ENCODE measurements around the gene SMCO4.

The SMCO4 gene

DNA sequence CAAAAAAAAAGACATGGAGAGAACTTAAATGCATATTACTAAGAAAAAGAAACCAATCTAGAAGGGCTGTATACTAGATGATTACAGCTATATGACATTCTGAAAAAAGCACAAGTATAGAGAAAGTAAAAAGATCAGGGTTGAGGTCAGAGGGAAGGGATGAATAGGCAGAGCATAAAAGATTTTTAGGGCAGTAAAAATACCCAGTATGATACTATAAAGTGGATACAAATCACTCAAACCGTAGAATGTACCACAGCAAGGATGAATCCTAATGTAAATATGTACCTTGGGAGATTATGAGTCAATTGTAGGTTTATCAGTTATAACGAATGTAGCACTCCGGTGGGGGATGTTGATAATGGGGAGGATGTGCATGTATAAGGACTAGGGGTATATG lies 29.4 kb upstream of the SMCO4 start:
- no peak overlapping the region for H4K8ac ChIP-seq (ENCODE audit: low read depth, low read length)
- H3K79me1 ChIP-seq (ENCODE audit: low read length): no peaks in the 10 kb centered on the region
- no peak overlapping the region for H3K9ac ChIP-seq (ENCODE audit: low read length)
- no peak overlapping the region for H2BK12ac ChIP-seq (ENCODE audit: low read length)
- no peaks in the 10 kb centered on the region for H3K36me3 ChIP-seq (ENCODE audit: control insufficient read depth in 1 of 2, insufficient read depth in 2 of 2, low read length in 2 of 2)
- no peak overlapping the region for H3K4ac ChIP-seq (ENCODE audit: low read depth, low read length)
- H3K18ac ChIP-seq (ENCODE audit: low read length): no peak overlapping the region
- no peak overlapping the region for H4K12ac ChIP-seq (ENCODE audit: low read depth, low read length)
- H2AK5ac ChIP-seq (ENCODE audit: low read length): no peak overlapping the region
- no peak overlapping the region for H2BK5ac ChIP-seq (ENCODE audit: low read depth, low read length, poor library complexity)
- no peak overlapping the region for H3K4me2 ChIP-seq (ENCODE audit: low read length)
- no peak overlapping the region for H3K4me3 ChIP-seq (ENCODE audit: low read depth, low read length)
- no peak overlapping the region for H3K14ac ChIP-seq (ENCODE audit: low read length)
- H3K9me3 ChIP-seq (ENCODE audit: insufficient read depth, low read depth, low read length): no peaks in the 10 kb centered on the region
- DNase-seq: no peak
- no CpG with 5 or more reads among the region's 3 CpGs for WGBS (ENCODE audit: extremely low coverage, insufficient coverage, insufficient read length)
- H2BK120ac ChIP-seq (ENCODE audit: insufficient read depth, low read length, poor library complexity): no peak overlapping the region
- H3K27ac ChIP-seq (ENCODE audit: low read depth, low read length): no peak overlapping the region
- no peak overlapping the region for H2AFZ ChIP-seq (ENCODE audit: insufficient read depth, low read length, poor library complexity)
- no peaks in the 10 kb centered on the region for H3K79me2 ChIP-seq (ENCODE audit: control insufficient read depth, insufficient read depth, low read length, poor library complexity)
- H3K4me1 ChIP-seq (ENCODE audit: control insufficient read depth in 1 of 2, insufficient read depth in 2 of 2, low read length in 2 of 2): peaks cover 0 to 2% of the 10 kb centered on the region in 2 experiments
- no peaks in the 10 kb centered on the region for H3K27me3 ChIP-seq (ENCODE audit: insufficient read depth, low read length)
- H3K23ac ChIP-seq (ENCODE audit: low read length): no peak overlapping the region
- H4K91ac ChIP-seq (ENCODE audit: low read depth, low read length): no peak overlapping the region

DNA sequence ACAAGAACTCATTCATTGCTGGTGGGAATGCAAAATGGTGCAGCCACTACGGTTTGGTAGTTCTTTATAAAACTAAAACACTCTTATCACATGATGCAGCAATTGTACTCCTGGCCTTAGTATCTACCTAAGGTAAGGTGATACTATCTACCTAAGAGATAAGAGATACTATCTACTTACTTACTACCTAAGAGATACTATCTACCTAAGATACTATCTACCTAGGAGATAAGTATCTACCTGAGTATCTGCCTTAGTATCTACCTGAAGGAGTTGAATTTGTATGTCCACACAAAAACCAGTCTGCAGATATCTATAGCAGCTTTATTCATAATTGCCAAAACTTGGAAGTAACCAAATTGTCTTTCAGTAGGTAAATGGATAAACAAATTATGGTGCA lies 29.0 kb upstream of the SMCO4 start:
- H3K36me3 ChIP-seq (ENCODE audit: control insufficient read depth in 1 of 2, insufficient read depth in 2 of 2, low read length in 2 of 2): no peaks in the 10 kb centered on the region
- no peaks in the 10 kb centered on the region for H3K9me3 ChIP-seq (ENCODE audit: insufficient read depth, low read depth, low read length)
- H3K14ac ChIP-seq (ENCODE audit: low read length): no peak overlapping the region
- no peak overlapping the region for H2BK12ac ChIP-seq (ENCODE audit: low read length)
- H2BK5ac ChIP-seq (ENCODE audit: low read depth, low read length, poor library complexity): no peak overlapping the region
- H4K91ac ChIP-seq (ENCODE audit: low read depth, low read length): no peak overlapping the region
- H2AK5ac ChIP-seq (ENCODE audit: low read length): no peak overlapping the region
- DNase-seq: peak; percentile 81 to 82
- no peak overlapping the region for H3K27ac ChIP-seq (ENCODE audit: low read depth, low read length)
- H4K12ac ChIP-seq (ENCODE audit: low read depth, low read length): no peak overlapping the region
- no peaks in the 10 kb centered on the region for H3K27me3 ChIP-seq (ENCODE audit: insufficient read depth, low read length)
- H2BK120ac ChIP-seq (ENCODE audit: insufficient read depth, low read length, poor library complexity): no peak overlapping the region
- H3K18ac ChIP-seq (ENCODE audit: low read length): no peak overlapping the region
- no peak overlapping the region for H3K4ac ChIP-seq (ENCODE audit: low read depth, low read length)
- WGBS (ENCODE audit: extremely low coverage, insufficient coverage, insufficient read length): no CpG with 5 or more reads among the region's 1 CpG
- no peaks in the 10 kb centered on the region for H3K79me2 ChIP-seq (ENCODE audit: control insufficient read depth, insufficient read depth, low read length, poor library complexity)
- no peaks in the 10 kb centered on the region for H3K79me1 ChIP-seq (ENCODE audit: low read length)
- no peak overlapping the region for H3K9ac ChIP-seq (ENCODE audit: low read length)
- no peak overlapping the region for H3K4me3 ChIP-seq (ENCODE audit: low read depth, low read length)
- no peak overlapping the region for H3K4me2 ChIP-seq (ENCODE audit: low read length)
- H3K4me1 ChIP-seq (ENCODE audit: control insufficient read depth in 1 of 2, insufficient read depth in 2 of 2, low read length in 2 of 2): peaks cover 0 to 2% of the 10 kb centered on the region in 2 experiments
- H3K23ac ChIP-seq (ENCODE audit: low read length): no peak overlapping the region
- no peak overlapping the region for H2AFZ ChIP-seq (ENCODE audit: insufficient read depth, low read length, poor library complexity)
- H4K8ac ChIP-seq (ENCODE audit: low read depth, low read length): no peak overlapping the region

DNA sequence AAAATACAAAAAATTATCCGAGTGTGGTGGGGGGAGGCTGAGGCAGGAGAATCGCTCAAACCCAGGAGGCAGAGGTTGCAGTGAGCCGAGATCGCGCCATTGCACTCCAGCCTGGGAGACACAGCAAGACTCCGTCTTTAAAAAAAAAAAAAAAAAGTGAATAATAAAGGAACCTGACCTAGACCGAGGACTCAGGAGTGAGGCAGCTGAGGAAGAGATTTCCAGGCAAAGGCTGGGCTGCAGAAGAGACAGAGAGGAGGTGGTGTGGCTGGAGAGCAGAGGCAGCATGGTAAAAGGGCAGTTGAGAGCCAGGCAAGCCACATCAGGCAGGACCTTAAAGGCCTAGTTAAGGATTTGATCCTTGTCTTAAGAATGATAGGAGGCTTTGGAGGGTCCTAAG lies 28.4 kb upstream of the SMCO4 start:
- Histone ChIP-seq H3K4me1 (ENCODE audit: control insufficient read depth in 1 of 2, insufficient read depth in 2 of 2, low read length in 2 of 2) (peaks cover 0 to 2% of the 10 kb centered on the region in 2 experiments), H4K91ac (ENCODE audit: low read depth, low read length) (no peak overlapping the region), H2AFZ (ENCODE audit: insufficient read depth, low read length, poor library complexity) (no peak overlapping the region), H2BK120ac (ENCODE audit: insufficient read depth, low read length, poor library complexity) (no peak overlapping the region), H3K79me1 (ENCODE audit: low read length) (no peaks in the 10 kb centered on the region), H2BK12ac (ENCODE audit: low read length) (no peak overlapping the region), H3K4me3 (ENCODE audit: low read depth, low read length) (no peak overlapping the region), H3K9ac (ENCODE audit: low read length) (no peak overlapping the region), H3K27me3 (ENCODE audit: insufficient read depth, low read length) (no peaks in the 10 kb centered on the region), H4K8ac (ENCODE audit: low read depth, low read length) (no peak overlapping the region), H3K36me3 (ENCODE audit: control insufficient read depth in 1 of 2, insufficient read depth in 2 of 2, low read length in 2 of 2) (no peaks in the 10 kb centered on the region), H3K23ac (ENCODE audit: low read length) (no peak overlapping the region), H3K18ac (ENCODE audit: low read length) (no peak overlapping the region), H2BK5ac (ENCODE audit: low read depth, low read length, poor library complexity) (no peak overlapping the region), H3K79me2 (ENCODE audit: control insufficient read depth, insufficient read depth, low read length, poor library complexity) (no peaks in the 10 kb centered on the region), H2AK5ac (ENCODE audit: low read length) (no peak overlapping the region), H3K14ac (ENCODE audit: low read length) (no peak overlapping the region), H3K27ac (ENCODE audit: low read depth, low read length) (no peak overlapping the region), H4K12ac (ENCODE audit: low read depth, low read length) (no peak overlapping the region), H3K4me2 (ENCODE audit: low read length) (no peak overlapping the region), H3K9me3 (ENCODE audit: insufficient read depth, low read depth, low read length) (no peaks in the 10 kb centered on the region), H3K4ac (ENCODE audit: low read depth, low read length) (no peak overlapping the region)
- DNase-seq: no peak
- WGBS (ENCODE audit: extremely low coverage, insufficient coverage, insufficient read length): no CpG with 5 or more reads among the region's 7 CpGs

DNA sequence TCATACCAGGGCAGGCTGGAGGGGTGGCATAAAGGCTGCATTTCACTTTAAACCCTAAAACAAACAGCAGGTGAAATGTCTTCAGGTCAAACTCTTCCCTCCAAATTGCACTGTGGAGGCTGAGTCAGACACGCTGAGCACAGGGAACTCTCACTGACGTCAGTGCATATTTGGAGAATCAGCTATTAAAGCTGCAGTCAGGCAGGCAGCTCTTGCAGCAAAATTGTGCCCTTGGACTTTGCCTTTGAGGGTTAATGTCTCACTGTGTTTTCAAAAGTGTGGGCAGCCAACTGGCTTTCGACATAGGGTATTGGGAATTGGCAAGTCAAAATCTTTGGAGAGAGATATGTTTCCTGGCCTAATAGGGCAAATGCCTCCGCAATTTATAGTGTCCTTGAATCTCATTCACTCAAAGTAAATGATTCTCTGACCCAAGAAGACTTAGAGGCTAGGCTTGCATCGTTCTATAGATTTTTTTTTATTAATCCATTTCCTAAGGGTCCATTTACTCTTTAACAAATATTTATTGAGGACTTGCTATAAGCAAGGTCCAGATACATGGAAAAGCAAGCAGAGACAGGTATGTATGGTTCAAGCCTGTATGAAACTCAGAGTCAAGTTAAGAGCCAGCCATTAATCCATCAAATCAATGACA lies 27.7 kb upstream of the SMCO4 start:
- H2AK5ac ChIP-seq (ENCODE audit: low read length): no peak overlapping the region
- no peak overlapping the region for H2AFZ ChIP-seq (ENCODE audit: insufficient read depth, low read length, poor library complexity)
- no peak overlapping the region for H4K91ac ChIP-seq (ENCODE audit: low read depth, low read length)
- H3K9me3 ChIP-seq (ENCODE audit: insufficient read depth, low read depth, low read length): no peaks in the 10 kb centered on the region
- H3K27ac ChIP-seq (ENCODE audit: low read depth, low read length): no peak overlapping the region
- no peak overlapping the region for H4K8ac ChIP-seq (ENCODE audit: low read depth, low read length)
- H2BK5ac ChIP-seq (ENCODE audit: low read depth, low read length, poor library complexity): no peak overlapping the region
- H3K4me3 ChIP-seq (ENCODE audit: low read depth, low read length): no peak overlapping the region
- no peaks in the 10 kb centered on the region for H3K79me1 ChIP-seq (ENCODE audit: low read length)
- H3K4me1 ChIP-seq (ENCODE audit: control insufficient read depth in 1 of 2, insufficient read depth in 2 of 2, low read length in 2 of 2): peaks cover 0 to 2% of the 10 kb centered on the region in 2 experiments
- H3K18ac ChIP-seq (ENCODE audit: low read length): no peak overlapping the region
- H2BK120ac ChIP-seq (ENCODE audit: insufficient read depth, low read length, poor library complexity): no peak overlapping the region
- H3K79me2 ChIP-seq (ENCODE audit: control insufficient read depth, insufficient read depth, low read length, poor library complexity): no peaks in the 10 kb centered on the region
- no CpG with 5 or more reads among the region's 5 CpGs for WGBS (ENCODE audit: extremely low coverage, insufficient coverage, insufficient read length)
- DNase-seq: peak; percentile 54 to 81
- no peak overlapping the region for H3K4me2 ChIP-seq (ENCODE audit: low read length)
- H3K23ac ChIP-seq (ENCODE audit: low read length): no peak overlapping the region
- H2BK12ac ChIP-seq (ENCODE audit: low read length): no peak overlapping the region
- H3K9ac ChIP-seq (ENCODE audit: low read length): peak overlapping the region; percentile 33
- no peak overlapping the region for H3K4ac ChIP-seq (ENCODE audit: low read depth, low read length)
- H3K14ac ChIP-seq (ENCODE audit: low read length): no peak overlapping the region
- H3K36me3 ChIP-seq (ENCODE audit: control insufficient read depth in 1 of 2, insufficient read depth in 2 of 2, low read length in 2 of 2): no peaks in the 10 kb centered on the region
- no peaks in the 10 kb centered on the region for H3K27me3 ChIP-seq (ENCODE audit: insufficient read depth, low read length)
- no peak overlapping the region for H4K12ac ChIP-seq (ENCODE audit: low read depth, low read length)

Data from trophoblast cell (in vitro differentiated cells and primary cell).